MM.1S (cell line): ENCODE data around the gene KCNJ16.

ENCODE experiments used
- DNase-seq: peaks from one replicate; pipeline ENCODE4 v3.0.0-alpha.2; 2015
- H2AFZ ChIP-seq: fragments of 300-600 bp; sonication (generic); 2 replicates; pipeline ENCODE4 v1.6.0; 2016; ENCODE audit warnings: antibody characterized with exemption, low read length
- H3F3A ChIP-seq: fragments of 300-600 bp; sonication (generic); 2 replicates; pipeline ENCODE4 v1.6.1; 2016; ENCODE audit warnings: mild to moderate bottlenecking, antibody characterized with exemption, low read length, moderate library complexity, mixed read lengths; ENCODE audit not compliant: insufficient read depth
- H3K27ac ChIP-seq: fragments of 300-600 bp; sonication (generic); 2 replicates; pipeline ENCODE4 v1.5.1; 2016; ENCODE audit warnings: mild to moderate bottlenecking, low read length
- H3K27me3 ChIP-seq: fragments of 300-600 bp; sonication (generic); replicated peaks from 2 replicates; pipeline ENCODE4 v1.6.0; 2016; ENCODE audit warnings: low read length; ENCODE audit not compliant: insufficient read depth
- H3K36me3 ChIP-seq: fragments of 300-600 bp; sonication (generic); replicated peaks from 2 replicates; pipeline ENCODE4 v1.6.1; 2016; ENCODE audit warnings: mild to moderate bottlenecking, low read length, mixed read lengths; ENCODE audit not compliant: insufficient read depth
- H3K4me1 ChIP-seq: fragments of 300-600 bp; sonication (generic); 2 replicates; pipeline ENCODE4 v1.6.1; 2016; ENCODE audit warnings: low read length, mixed read lengths
- H3K4me2 ChIP-seq: fragments of 300-600 bp; sonication (generic); 2 replicates; pipeline ENCODE4 v1.6.0; 2016; ENCODE audit warnings: low read depth, low read length
- H3K4me3 ChIP-seq: fragments of 300-600 bp; sonication (generic); 2 replicates; pipeline ENCODE4 v1.5.1; 2016; ENCODE audit warnings: low read length, mixed read lengths
- H3K79me2 ChIP-seq: fragments of 300-600 bp; sonication (generic); 2 replicates; pipeline ENCODE4 v1.6.1; 2016; ENCODE audit warnings: mixed run types, low read length, mixed read lengths
- H3K9ac ChIP-seq: fragments of 300-600 bp; sonication (generic); 2 replicates; pipeline ENCODE4 v1.6.1; 2016; ENCODE audit warnings: low read length, mixed read lengths
- H3K9me2 ChIP-seq: fragments of 300-600 bp; sonication (generic); replicated peaks from 2 replicates; pipeline ENCODE4 v1.6.1; 2016; ENCODE audit warnings: mild to moderate bottlenecking, low read length, mixed read lengths; ENCODE audit not compliant: insufficient read depth
- H3K9me3 ChIP-seq: fragments of 300-600 bp; sonication (generic); replicated peaks from 2 replicates; pipeline ENCODE4 v1.6.1; 2016; ENCODE audit warnings: mild to moderate bottlenecking, low read length, mixed read lengths; ENCODE audit not compliant: insufficient read depth
- H4K20me1 ChIP-seq: fragments of 300-600 bp; sonication (generic); 2 replicates; pipeline ENCODE4 v1.6.1; 2016; ENCODE audit warnings: mild to moderate bottlenecking, low read length, moderate library complexity, mixed read lengths; ENCODE audit not compliant: insufficient read depth
- EZH2 ChIP-seq: fragments of 300-600 bp; sonication (generic); optimal IDR thresholded peaks from 2 replicates; pipeline ENCODE3; 2017; ENCODE audit warnings: low read depth, mild to moderate bottlenecking, antibody characterized with exemption, low read length, mixed read lengths
- EZH2phosphoT487 ChIP-seq: fragments of 300-600 bp; sonication (generic); IDR thresholded peaks from 2 replicates; pipeline ENCODE4 v1.6.1; 2018; ENCODE audit warnings: antibody characterized with exemption, low read length
- TF ChIP-seq, protein P1 (sequence below): fragments of 300-600 bp; sonication (generic); IDR thresholded peaks from 2 replicates; pipeline ENCODE4 v1.5.1; 2016; ENCODE audit warnings: antibody characterized with exemption, low read length, mixed read lengths

Gene KCNJ16

DNA sequence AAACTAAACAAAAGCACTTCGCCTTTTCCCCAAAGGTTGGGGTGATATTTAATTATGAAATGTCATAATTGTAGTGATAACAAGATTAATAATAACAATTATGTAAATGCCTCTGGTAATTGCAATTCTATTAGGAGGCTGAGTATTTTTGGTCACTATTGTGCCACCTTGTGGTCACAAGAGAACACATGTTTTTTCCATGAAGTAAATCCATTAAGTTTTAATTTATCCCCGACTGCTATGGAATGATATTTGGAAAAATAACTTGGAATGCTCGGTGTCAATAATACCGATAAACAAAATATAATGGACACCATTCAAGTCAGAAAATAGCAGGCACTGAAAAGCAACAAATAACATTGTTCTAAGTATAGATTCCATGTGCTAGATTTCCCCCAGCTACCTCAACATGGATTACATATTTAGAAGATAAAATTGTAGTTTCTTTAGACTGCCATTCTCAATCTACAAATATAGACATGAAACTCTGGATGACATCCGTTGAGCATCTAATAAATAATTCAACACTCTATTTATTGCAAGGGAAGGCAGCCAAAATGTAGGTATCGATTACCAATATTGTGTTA is 69.3 kb downstream of the KCNJ16 start:
- peak; percentile 20 for DNase-seq
- H3K9me2 ChIP-seq, result no peaks in the 10 kb centered on the region
- no peak overlapping the region for H3K4me2 ChIP-seq
- no peak overlapping the region for H3K27ac ChIP-seq
- H3F3A ChIP-seq, result no peaks in the 10 kb centered on the region
- no peaks in the 10 kb centered on the region for H3K27me3 ChIP-seq
- H2AFZ ChIP-seq, result no peak overlapping the region
- H3K79me2 ChIP-seq, result no peaks in the 10 kb centered on the region
- H3K9me3 ChIP-seq, result no peaks in the 10 kb centered on the region
- H3K9ac ChIP-seq, result no peak overlapping the region
- TF ChIP-seq, protein P1, sequence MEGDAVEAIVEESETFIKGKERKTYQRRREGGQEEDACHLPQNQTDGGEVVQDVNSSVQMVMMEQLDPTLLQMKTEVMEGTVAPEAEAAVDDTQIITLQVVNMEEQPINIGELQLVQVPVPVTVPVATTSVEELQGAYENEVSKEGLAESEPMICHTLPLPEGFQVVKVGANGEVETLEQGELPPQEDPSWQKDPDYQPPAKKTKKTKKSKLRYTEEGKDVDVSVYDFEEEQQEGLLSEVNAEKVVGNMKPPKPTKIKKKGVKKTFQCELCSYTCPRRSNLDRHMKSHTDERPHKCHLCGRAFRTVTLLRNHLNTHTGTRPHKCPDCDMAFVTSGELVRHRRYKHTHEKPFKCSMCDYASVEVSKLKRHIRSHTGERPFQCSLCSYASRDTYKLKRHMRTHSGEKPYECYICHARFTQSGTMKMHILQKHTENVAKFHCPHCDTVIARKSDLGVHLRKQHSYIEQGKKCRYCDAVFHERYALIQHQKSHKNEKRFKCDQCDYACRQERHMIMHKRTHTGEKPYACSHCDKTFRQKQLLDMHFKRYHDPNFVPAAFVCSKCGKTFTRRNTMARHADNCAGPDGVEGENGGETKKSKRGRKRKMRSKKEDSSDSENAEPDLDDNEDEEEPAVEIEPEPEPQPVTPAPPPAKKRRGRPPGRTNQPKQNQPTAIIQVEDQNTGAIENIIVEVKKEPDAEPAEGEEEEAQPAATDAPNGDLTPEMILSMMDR, result peak; percentile 72
- TF ChIP-seq EZH2, result no peak
- no peaks in the 10 kb centered on the region for H3K4me1 ChIP-seq
- H3K36me3 ChIP-seq, result no peaks in the 10 kb centered on the region
- H4K20me1 ChIP-seq, result no peaks in the 10 kb centered on the region
- no peak overlapping the region for H3K4me3 ChIP-seq

DNA sequence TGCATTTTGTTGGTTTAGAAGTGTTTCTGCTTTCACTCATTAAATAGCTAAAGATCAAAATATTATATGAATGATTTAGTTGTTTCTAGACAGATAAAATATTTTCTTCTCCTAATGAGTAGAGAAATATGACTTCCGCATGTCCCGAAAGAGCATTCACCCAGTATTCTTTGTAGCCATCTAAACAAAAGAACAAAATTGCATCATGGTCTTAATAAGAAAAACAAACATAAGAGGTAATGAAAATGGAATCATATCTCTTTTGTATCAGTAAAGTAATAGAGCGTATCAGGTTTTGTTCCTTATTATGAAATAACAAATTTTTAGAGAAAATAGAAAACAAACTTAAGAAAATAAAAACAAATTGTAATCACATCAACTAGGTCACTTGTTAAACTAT is 78.2 kb downstream of the KCNJ16 start:
- H3F3A ChIP-seq, result no peaks in the 10 kb centered on the region
- H3K36me3 ChIP-seq, result no peaks in the 10 kb centered on the region
- no peak overlapping the region for H2AFZ ChIP-seq
- H3K9me2 ChIP-seq, result no peaks in the 10 kb centered on the region
- no peak for TF ChIP-seq EZH2phosphoT487
- no peak for TF ChIP-seq EZH2
- TF ChIP-seq, protein P1, result no peak
- H3K79me2 ChIP-seq, result no peaks in the 10 kb centered on the region
- no peaks in the 10 kb centered on the region for H4K20me1 ChIP-seq
- H3K4me1 ChIP-seq, result no peaks in the 10 kb centered on the region
- H3K27ac ChIP-seq, result no peak overlapping the region
- no peaks in the 10 kb centered on the region for H3K9me3 ChIP-seq
- no peak for DNase-seq
- no peak overlapping the region for H3K4me3 ChIP-seq
- no peak overlapping the region for H3K9ac ChIP-seq
- H3K27me3 ChIP-seq, result no peaks in the 10 kb centered on the region
- H3K4me2 ChIP-seq, result no peak overlapping the region

DNA sequence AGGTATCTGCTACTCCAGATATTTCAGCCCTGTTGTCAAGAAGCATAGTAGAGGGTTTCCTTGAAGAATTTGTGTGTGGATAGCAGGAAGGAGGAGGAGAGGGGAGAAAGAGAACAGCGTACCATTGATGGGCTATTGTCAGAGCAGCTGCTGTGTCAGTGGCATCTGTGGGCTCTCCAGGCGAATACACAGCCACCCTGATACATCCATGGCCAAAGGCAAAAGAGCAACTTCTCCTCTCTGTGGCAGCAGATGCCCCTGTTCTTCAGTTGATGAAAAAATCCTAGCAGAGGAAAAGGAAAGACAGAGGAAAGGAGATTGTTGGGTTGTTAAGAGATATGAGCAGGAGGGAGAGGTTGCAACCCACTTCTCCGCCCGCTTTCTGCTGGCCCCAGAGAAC is 82.1 kb downstream of the KCNJ16 start:
- Histone ChIP-seq H3K27me3 (no peaks in the 10 kb centered on the region), H3K9me2 (no peaks in the 10 kb centered on the region), H3K4me1 (no peaks in the 10 kb centered on the region), H3K79me2 (no peaks in the 10 kb centered on the region), H3F3A (no peaks in the 10 kb centered on the region), H2AFZ (no peak overlapping the region), H3K36me3 (no peaks in the 10 kb centered on the region), H3K27ac (no peak overlapping the region), H3K4me2 (no peak overlapping the region), H4K20me1 (no peaks in the 10 kb centered on the region), H3K4me3 (no peak overlapping the region), H3K9ac (no peak overlapping the region), H3K9me3 (no peaks in the 10 kb centered on the region)
- no peak for DNase-seq
- no peak for TF ChIP-seq EZH2phosphoT487
- TF ChIP-seq, protein P1, result no peak
- TF ChIP-seq EZH2, result no peak
